ENCODE measurements around the gene PPP2R3A.

The PPP2R3A gene

GRCh38 chr3:136022529-136023263, 57.2 kb downstream of the PPP2R3A start:
- no peak for DNase-seq (ENCODE audit: low spot score)

- no peak for DNase-seq (ENCODE audit: low spot score)
Measured at GRCh38 chr3:136023264-136023978, 57.9 kb downstream of the PPP2R3A start.

GRCh38 chr3:136036306-136036705, 70.8 kb downstream of the PPP2R3A start:
- no peak for DNase-seq (ENCODE audit: low spot score)

GRCh38 chr3:136038668-136039067, 73.1 kb downstream of the PPP2R3A start:
- DNase-seq (ENCODE audit: low spot score), result no peak

- DNase-seq (ENCODE audit: low spot score), result peak; percentile 64
Measured at GRCh38 chr3:136042608-136043221, 77.2 kb downstream of the PPP2R3A start.

- no peak for DNase-seq (ENCODE audit: low spot score)
Measured at GRCh38 chr3:136044980-136045745, 79.6 kb downstream of the PPP2R3A start.

- no peak for DNase-seq (ENCODE audit: low spot score)
Measured at GRCh38 chr3:136048068-136048467, 82.5 kb downstream of the PPP2R3A start.

- DNase-seq (ENCODE audit: low spot score), result no peak
Measured at GRCh38 chr3:136050250-136050649, 84.7 kb downstream of the PPP2R3A start.

- no peak for DNase-seq (ENCODE audit: low spot score)
Measured at GRCh38 chr3:136055491-136055890, 90.0 kb downstream of the PPP2R3A start.

- DNase-seq (ENCODE audit: low spot score), result no peak
Measured at GRCh38 chr3:136067211-136067610, 101.7 kb downstream of the PPP2R3A start.

- DNase-seq (ENCODE audit: low spot score), result peak; percentile 62
Measured at GRCh38 chr3:136068708-136069107, 103.2 kb downstream of the PPP2R3A start.

GRCh38 chr3:136069933-136070332, 104.4 kb downstream of the PPP2R3A start:
- DNase-seq (ENCODE audit: low spot score), result no peak

- DNase-seq (ENCODE audit: low spot score), result peak; percentile 70
Measured at GRCh38 chr3:136070334-136070733, 104.8 kb downstream of the PPP2R3A start.

GRCh38 chr3:136070953-136071949, 105.7 kb downstream of the PPP2R3A start:
- DNase-seq (ENCODE audit: low spot score), result peak; percentile 25

- DNase-seq (ENCODE audit: low spot score), result no peak
Measured at GRCh38 chr3:136074546-136075170, 109.1 kb downstream of the PPP2R3A start.

GRCh38 chr3:136075218-136075808, 109.8 kb downstream of the PPP2R3A start:
- DNase-seq (ENCODE audit: low spot score), result peak; percentile 71

GRCh38 chr3:136075811-136076210, 110.3 kb downstream of the PPP2R3A start:
- no peak for DNase-seq (ENCODE audit: low spot score)

GRCh38 chr3:136078421-136079364, 113.2 kb downstream of the PPP2R3A start:
- peak; percentile 54 for DNase-seq (ENCODE audit: low spot score)
